Kidney tubule cell (primary cell): Measurements from ENCODE around the gene MRPL20.
"Not testable (repeated sequence)": the region's sequence is repeated elsewhere in the genome, so short reads cannot be mapped to it uniquely, and the experiment has no call there.

Experiments used
- DNase-seq: peaks from one replicate; pipeline ENCODE4 v3.0.0-alpha.2; 2018; ENCODE audit warnings: low spot score

MRPL20 gene

GRCh38 chr1:1406821-1407635, at the start of gene MRPL20:
MRPL20 (minus strand) TSS chr1:1407293; CDS start chr1:1407217, 76 bp downstream.
- peak; percentile 92 for DNase-seq

- DNase-seq: not testable (repeated sequence)
Measured at GRCh38 chr1:1456683-1457255, 49.7 kb upstream of the MRPL20 start.

DNA sequence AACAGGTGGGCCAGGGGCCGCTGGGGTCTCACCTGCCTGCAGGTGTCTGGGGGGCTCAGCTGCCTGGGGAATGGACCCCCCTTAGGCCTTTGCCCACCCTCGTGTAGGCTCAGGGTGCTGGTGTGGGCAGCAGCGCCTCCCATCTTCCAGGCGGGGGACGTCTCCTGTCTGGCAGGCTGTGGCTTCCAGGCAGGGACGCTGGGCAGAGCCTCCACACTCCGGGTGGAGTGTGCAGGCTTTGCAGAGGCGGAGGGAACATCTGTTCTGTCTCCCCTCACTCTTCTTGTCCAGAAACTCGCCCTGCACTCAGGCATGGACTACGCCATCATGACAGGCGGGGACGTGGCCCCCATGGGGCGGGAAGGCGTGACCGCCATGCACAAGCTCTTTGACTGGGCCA, 48.8 kb upstream of the MRPL20 start:
- DNase-seq: not testable (repeated sequence)

DNA sequence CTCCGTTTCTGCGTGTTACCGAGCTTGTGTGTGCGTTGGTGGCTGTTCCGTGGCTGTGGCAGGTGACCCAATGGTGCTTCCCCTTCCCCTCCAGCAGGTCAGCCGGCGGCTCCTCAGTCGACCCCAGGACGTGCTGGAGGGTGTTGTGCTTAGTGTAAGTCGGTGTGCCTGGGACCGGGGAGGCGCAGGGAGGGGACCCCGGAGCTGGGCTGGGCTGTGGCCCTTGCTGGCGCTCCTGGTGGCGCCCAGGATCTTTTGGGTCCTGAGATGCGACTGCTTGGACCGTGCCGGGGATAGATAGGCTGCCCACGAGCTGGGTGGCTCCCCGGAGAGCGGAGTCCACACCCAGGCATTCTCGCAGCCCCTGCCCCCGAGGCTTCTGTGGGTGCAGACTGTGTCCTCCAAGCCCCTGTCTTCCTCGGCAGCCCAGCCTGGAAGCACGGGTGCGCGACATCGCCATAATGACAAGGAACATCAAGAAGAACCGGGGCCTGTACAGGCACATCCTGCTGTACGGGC, 48.3 kb upstream of the MRPL20 start:
- DNase-seq: no peak

- not testable (repeated sequence) for DNase-seq
Measured at GRCh38 chr1:1454286-1455056, 47.4 kb upstream of the MRPL20 start.

DNA sequence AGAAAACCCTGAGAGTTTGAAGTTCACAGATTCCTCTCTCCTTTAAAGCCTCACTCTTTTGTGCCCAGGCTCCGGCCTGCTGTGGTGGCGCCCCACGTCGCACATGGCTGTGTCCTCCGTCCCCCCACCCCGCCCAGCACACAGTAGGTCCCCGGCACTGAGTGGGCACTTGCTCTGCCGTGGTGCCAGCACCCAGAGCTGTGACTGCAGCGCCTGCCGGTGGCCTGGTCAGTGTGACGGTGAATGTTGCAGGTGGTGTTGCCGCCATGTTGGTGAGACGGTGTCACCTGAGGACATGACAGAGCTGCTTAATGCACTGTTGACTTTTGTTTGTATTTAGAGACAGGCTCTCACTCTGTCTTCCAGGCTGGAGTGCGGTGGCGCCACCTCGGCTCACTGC, 45.8 kb upstream of the MRPL20 start:
- no peak for DNase-seq

GRCh38 chr1:1452365-1452739, 45.3 kb upstream of the MRPL20 start:
- DNase-seq: not testable (repeated sequence)

GRCh38 chr1:1451696-1452364, 44.7 kb upstream of the MRPL20 start:
- no peak for DNase-seq

DNA sequence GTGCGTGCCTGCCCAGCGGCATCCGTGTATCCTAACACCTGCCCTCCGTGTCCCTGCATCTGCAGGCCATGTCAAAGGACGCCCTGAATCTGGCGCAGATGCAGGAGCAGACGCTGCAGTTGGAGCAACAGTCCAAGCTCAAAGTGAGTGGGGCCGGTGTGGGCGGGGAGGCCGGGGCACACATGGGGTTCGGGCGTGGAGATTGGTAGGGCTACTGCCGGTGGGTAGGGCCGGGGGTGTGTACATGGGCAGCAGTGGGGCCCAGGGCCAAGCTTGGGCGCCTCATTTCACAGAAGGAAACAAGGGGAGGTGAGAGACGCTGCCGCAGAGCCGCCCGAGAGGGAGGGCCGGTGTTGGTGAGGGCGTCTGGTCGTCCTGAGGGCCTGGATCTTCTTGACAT, 43.5 kb upstream of the MRPL20 start:
- not testable (repeated sequence) for DNase-seq

DNA sequence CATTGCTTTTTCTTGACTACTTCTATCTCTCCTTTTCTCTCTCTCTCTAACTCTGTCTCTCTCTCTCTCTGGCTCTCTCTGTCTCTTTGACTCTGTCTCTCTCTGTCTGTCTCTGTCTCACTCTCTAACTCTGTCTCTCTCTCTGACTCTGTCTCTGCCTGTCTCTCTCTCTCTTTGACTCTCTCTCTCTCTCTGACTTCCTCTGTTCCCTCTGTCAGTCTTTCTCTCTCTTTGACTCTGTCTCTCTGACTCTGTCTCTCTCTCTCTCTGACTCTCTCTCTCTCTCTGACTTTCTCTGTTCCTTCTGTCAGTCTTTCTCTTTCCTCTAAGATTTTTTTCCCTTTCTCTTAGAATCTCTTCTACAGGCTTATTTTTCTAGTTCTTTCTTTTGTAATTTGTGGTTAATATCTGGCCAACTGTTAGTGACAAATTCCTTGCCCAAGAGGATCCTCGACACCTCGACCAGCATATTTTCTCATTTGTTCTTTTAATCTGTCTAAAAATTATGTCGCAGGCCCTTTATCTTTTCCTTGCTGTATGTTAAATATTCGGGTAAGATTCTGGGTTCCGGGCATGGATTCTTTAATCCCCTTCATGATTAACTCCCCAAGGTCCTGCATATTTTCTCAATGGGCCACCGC, 42.1 kb upstream of the MRPL20 start, which contains the start of gene ATAD3C:
TSS of gene ATAD3C (plus strand) at position 591 of the 641 bp plus-strand sequence. CDS start 995 bp downstream, outside the sequence.
- no peak for DNase-seq

- not testable (repeated sequence) for DNase-seq
Measured at GRCh38 chr1:1446631-1447030, 39.5 kb upstream of the MRPL20 start.

DNA sequence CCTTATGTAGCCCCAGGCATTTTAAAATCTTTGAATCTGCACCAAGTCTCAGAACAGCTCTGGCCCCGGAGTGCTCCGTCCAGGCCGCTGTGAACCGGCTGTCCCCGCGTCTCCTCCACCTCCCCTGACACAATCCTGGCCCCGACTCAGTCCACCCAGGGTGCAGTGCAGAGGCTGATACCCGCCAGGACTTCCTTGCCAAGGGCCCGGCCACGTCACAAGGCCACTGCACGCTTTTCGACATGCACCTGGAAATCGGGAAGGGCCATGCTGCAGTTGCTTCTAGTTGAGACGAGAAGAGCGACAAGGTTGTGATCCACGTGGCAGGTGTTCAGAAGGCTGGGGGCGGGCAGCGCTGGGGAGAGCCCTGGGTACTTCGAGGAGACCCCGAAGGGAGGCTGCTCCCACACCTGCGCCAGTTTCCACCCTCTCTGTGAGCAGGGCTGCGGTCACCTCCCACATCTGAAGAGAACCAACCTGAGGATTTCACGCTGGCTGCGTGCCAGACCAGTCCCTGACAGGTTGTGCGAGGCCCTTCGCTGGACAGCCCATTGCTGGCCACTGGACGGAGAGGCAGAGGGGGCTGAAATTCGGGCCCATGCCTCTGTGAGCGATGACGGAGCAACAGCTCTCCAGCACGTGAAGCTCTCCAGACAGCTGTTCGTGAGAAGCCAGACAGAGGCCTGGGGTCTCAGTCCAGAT, 35.1 kb upstream of the MRPL20 start:
- no peak for DNase-seq

GRCh38 chr1:1441002-1441888, 34.2 kb upstream of the MRPL20 start:
- DNase-seq: peak; percentile 50

GRCh38 chr1:1440262-1441001, 33.3 kb upstream of the MRPL20 start:
- no peak for DNase-seq

- DNase-seq: no peak
Measured at GRCh38 chr1:1439546-1440261, 32.6 kb upstream of the MRPL20 start.

DNA sequence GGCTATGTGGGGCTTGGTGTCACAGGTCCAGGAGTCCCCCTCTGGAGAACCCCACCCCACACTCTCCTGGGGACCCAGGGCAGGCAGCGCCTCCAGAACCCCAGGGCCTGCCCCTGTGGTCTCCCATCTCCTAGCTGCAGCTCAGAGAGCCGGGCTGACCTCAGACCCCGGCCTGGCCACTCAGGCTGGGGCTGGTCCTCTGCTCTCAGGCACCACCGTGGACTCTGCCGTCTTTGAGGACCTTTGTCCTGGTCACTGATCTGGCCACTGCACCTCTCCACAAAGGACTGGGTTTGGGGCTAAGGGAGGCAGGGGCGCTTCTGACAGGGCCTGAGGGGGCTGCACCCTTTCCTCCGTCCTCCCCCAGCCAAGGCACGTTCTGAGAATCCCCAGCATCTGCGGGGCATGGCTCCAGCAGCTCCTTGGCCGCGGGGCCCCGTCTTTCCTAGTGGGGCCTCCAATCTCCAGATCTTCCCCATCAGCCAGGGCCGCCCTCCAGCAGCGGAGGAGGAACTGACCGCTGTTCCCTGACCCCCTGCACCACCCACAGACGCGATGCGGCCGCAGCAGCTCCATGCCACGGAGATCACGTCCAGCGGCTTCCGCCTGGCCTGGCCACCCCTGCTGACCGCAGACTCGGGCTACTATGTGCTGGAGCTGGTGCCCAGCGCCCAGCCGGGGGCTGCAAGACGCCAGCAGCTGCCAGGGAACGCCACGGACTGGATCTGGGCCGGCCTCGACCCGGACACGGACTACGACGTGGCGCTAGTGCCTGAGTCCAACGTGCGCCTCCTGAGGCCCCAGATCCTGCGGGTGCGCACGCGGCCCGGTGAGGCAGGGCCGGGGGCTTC, 31.7 kb upstream of the MRPL20 start:
- no peak for DNase-seq

- peak; percentile 90 for DNase-seq
Measured at GRCh38 chr1:1437904-1438376, 30.8 kb upstream of the MRPL20 start.
